GM19455 (cell line): ENCODE measurements around the gene SERPINA12.

Source experiments
- ATAC-seq: cut with Tn5 transposase; IDR thresholded peaks from one replicate; pipeline ENCODE4 v1.9.1; 2021; ENCODE audit not compliant: unreplicated experiment

SERPINA12 gene, protein sequence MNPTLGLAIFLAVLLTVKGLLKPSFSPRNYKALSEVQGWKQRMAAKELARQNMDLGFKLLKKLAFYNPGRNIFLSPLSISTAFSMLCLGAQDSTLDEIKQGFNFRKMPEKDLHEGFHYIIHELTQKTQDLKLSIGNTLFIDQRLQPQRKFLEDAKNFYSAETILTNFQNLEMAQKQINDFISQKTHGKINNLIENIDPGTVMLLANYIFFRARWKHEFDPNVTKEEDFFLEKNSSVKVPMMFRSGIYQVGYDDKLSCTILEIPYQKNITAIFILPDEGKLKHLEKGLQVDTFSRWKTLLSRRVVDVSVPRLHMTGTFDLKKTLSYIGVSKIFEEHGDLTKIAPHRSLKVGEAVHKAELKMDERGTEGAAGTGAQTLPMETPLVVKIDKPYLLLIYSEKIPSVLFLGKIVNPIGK

DNA sequence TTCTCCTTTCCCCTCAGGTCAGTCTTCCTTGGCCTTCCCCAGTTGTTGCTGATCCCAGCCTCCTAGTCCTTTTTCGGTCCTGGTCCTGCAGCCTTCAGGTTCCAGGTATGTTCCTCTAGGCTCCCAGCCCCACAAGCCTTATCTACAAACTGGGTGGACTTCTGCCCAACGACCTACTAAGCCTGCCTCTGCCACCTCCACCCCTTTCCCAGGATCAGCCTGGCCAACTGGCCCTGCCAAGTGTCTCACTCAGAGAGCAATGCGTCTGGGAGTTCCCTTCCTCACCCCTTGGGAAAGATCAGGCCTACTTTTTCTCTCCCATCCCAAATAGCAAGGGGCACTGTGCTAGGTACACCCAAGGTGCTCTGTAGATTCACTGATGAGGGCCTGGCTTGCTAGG lies at the start of gene SERPINA12:
SERPINA12 (minus strand) TSS at position 114 of the 400 bp plus-strand sequence. CDS start 11,072 bp downstream, outside the sequence.
- no peak for ATAC-seq

DNA sequence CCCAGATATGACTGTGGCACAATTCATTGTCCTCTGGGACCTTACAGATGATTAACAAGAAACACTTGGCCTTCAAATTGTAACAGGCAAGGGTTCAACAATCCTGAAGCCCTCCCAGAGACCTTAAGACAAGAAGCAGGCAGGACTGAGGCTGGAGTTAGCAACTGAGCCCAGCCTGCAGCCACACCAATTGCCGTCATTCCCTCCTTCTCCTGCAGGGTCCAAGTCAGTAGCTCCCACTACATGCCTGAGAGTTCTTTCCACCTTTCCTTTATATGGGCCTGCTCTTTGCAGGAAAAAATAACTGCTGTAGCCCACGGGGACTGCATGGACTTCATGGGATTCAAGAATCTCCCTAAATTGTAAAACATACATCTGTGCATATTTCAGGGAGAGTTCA lies 49.6 kb upstream of the SERPINA12 start:
- no peak for ATAC-seq

DNA sequence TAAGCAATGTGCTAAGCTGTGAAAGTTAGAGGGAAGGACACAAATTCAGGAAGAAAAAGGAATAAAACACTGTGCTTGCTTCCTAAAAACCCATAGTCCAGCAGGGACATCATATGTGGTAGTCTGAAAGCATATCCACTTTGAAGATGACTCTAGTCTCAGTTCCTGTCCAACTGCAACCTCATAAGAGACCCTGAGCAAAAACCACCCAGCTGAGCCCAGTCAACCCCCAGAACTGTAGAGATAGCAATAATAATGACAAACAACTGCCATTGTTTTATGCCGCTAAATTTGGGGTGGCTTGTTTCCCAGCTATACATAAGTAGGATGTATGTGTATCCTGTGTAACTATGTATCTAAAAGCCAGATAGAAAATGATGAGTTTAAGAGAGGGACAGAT lies 48.1 kb upstream of the SERPINA12 start:
- ATAC-seq, result no peak

DNA sequence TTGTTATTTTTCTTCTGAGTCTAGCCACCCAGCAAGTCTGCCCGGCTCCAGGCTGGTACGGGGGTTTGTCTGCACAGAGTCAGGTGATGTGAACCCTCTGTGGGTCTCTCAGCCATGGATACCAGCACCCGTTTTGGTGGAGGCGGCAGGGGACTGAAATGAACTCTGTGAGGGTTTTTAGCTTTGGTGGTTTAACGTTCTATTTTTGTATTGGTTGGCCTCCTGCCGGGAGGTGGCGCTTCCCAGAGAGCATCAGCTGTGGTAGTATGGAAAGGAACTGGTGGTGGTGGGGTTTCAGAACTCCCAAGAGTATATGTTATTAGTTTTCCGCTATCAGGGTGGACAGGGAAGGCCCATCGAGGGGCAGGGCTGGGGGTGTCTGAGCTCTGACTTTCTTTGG lies 46.7 kb upstream of the SERPINA12 start:
- no peak for ATAC-seq

DNA sequence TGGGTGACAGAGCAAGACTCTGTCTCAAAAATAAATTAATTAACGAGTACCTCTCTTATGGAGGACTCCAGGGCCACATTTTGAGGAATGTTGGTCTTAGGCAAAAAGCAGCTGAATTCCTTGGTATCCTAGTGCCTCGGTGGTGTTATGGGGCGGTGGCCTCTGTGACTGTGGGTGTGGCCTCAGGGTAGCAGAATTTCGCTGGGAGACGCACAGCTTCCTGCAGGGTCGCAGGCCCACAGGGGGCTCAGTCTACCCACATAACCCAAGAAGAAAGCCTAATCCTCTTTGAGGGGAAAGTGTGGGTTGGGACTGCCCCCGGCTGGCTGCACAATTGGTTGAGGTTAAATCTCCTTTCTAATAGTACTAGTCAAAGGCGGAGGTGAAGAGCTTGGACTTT lies 40.8 kb upstream of the SERPINA12 start:
- no peak for ATAC-seq

DNA sequence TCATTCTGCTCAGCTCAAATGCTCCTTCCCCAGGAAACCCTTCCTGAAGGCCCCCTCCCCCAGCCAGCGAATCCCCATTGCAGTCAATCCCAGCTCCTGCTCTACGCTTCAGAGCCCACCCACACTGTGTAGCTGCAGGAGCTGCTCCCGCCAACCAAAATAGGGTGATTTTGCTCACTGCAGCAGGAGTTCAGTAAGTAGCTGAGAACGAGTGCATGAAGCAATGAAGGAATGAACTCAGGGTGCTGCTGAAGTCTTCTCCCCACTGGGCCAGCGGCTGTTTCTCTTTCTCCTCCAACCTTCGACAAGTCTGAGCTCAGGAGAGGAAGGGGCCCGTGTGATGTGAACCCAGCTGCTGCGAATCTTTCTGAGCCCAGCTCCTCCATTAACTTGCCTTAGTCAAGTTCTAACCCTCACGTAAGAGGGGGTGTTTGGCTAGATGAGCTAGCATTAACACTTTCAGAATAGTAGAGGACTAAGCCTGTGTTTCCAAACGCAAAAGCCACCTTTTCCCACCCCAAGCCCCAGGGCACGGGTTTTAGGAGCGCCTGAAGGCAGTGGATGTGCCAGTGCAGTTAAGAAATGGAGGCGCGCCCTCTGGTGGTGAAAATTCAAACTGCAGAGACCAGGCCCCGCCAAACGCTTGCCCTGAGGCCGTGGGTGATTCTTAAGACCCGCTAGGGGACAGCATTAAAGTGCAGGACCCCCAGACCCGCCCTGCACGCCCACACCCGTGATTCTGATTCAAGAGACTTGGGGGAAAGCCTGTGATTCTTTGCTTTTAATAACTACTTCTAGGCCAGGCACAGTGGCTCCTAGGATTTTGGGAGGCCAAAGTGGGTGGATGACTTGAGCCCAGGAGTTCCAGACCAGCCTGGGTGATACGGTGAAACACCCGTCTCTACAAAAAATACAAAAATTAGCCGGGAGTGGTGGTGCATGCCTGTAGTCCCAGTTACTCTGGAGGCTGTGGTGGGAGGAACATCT lies 40.0 kb upstream of the SERPINA12 start:
- ATAC-seq, result peak; percentile 72

DNA sequence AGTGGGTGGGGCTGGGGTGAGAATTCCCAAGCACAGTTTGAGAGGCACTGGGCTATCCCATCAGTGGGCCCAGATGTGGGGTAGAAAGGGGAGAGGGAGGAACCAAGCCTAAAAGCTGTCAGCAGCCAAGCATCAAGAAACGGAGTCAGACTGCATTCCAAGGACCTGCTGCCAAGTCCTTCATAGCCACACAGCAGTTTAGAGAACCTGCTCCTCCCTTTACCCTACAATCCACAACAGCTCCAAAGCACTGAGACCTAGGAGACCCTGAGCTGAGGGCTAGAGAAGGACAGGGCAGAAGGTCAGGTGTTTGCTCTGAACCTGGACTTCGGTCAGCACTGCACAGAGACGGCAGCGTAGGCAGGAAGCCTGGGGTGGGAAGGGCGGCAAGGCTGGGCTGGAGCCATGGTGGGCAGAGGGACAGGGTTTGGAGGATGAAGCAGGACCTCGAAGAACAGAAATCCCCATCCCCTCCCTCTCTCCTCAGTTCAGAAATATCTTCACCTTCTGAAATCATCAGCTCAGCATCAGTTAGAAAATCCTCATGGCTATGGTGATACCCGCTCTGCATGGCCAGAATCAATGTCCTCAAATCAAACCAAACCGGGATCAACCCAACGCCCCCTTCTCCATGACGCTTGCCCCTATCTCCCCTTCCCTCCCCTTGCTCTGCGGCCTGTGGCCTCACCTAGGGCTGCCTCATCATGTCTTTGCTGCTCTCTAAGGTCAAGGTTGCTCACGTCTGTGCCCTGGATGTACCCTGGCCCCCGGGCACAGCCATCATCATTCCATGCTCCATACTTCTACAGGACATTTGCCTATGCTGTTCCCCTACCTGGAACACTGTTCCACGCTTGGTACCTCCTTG lies 39.1 kb upstream of the SERPINA12 start:
- ATAC-seq, result no peak

DNA sequence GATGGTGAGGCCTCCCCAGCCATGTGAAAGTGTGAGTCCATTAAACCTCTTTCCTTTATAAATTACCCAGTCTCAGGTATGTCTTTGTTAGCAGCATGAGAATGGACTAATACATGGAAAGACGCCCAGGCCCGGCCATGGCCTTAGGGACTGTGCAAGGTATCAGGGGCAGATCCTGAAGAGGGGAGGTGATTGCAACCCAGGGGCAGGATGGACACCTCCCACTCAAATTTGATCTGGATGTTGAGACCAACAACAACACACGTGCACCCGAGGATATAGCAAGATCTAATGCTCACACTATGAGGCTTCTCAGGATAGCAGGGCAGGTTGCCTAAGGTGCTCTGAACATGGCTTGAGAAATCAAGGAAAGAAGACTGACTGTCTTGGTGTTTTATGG lies 38.5 kb upstream of the SERPINA12 start:
- no peak for ATAC-seq

DNA sequence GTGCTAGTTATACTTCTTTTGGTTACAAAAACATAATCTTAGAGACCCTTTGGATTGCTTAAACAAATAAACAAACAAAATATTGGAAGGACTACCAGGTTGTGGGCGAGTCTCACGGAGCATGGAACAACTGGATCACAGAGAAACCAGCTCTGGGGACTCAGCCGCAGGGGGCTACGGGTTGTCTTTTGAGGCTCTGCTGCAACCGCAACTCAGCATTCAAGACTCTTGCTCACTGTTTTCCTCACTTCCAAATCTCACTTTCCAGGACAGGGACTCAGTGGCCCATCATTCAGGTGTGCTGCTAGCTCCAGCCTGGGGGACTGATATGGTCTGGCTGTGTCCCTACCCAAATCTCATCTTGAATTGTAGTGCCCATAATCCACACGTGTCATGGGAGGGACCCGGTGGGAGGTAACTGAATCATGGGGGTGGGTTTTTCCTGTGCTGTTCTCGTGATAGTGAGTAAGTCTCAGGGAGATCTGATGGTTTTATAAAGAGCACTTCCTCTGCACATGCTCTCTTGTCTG lies 37.9 kb upstream of the SERPINA12 start:
- no peak for ATAC-seq

DNA sequence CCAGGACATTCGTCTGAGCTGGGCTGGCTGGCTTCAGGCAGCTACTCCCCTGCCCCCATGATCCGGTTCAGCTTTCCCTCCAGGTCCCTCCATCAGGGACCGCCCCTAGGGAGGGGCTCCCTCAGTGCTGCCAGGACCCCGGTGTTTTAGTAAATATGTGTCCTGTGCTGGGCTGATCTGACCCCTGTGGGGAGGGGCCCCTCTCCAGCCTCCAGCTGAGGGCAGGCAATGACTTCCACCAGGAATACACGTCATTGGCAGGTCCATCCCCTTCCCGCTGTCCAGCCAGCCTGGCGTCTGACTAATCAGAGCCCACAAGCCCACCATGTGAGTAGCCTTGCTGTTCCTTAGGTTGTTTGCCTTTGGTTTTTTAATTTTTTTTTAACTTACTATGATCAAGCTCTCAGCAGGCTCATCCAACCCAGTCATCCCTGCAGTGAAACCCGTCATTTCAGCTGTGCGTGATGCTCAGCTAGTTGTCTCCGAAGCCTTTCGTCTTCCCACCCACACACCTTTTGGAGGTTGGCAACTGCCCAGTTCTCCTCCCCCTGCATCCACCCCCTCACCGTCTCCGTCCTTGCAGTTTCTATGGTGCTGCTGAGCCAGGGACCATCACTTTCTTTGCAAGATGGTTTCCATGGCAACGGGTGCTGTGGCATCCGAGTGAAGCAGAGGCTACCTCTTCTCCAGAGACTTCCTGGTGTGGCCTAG lies 36.0 kb upstream of the SERPINA12 start:
- ATAC-seq, result no peak

DNA sequence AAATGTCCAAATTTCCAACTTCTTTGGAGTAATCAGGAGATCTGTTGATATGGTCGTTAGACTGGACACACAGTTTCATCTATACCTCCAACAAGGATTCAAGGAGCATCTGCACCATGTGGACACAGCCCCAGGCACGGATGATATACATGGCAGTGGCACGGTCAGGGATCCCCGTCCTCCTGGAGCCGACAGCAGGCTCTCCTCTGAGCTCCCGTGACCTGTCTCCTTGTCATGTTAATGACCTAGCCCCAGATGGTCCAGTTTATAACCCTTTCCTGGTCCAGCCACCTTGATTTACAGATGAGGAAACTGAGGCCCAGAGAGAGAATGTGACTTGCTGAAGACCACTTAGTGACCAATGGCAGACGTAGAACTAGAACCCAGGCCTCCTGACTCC lies 35.5 kb upstream of the SERPINA12 start:
- no peak for ATAC-seq

DNA sequence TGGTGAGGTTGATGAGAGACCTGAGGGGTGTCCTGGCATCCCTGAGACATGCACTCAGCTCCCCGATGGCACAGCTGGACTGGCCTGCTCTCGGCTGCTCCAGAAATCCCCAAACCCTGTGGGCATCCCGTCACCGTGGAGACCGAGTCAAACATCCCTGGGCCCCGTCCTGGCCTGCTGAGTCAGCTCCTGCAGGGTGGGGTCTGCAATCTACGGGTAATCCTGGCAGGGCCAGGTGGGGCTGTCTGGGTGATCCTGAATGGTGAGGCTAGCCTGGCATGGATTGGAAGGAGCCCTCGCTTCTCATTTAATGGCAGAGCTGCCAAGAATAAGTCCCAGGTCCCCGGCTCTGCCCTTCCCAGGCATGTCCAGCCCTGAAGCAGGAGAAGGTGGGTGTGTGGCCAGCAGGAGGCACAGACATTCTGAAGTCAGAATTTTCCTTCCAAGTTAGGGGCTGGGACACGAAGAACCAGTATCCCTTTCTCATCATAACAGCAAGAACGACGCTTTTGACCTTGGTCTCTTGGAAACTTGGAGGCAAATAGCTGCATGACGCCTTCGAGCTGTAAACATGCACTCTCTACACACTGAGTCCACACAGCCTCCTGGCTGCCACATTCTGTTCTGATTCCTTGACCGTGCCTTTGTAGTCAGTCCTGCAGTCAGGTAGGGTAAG lies 34.3 kb upstream of the SERPINA12 start:
- no peak for ATAC-seq

DNA sequence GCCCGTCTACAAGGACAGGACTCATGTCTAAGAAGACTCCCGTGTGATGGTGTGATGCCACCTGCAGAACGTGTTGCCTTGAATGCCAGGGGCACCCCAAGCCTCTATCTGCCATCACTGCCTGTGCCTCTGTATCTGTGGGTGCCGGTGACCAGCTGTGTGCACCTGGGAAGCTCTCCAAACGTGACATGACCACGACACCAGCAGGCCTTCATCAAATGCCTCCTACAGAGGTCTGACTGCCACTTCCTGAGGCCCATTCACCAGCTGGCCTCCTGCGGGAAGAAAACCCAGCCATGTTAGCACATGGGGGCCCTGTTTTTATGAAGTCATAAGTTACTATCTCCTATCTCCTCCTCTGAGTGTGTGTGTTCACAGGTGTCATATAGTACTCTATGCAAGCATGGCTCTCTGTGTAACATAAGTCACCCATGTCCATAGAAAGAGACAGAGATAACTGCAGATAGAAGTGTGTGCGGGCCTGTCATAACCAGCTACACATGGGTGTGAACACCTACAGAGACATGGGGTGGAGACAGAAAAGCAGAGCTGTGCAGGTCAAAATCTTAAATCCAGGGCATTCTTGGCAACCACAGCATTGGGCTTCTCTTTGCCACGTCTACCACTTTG lies 33.7 kb upstream of the SERPINA12 start:
- no peak for ATAC-seq

DNA sequence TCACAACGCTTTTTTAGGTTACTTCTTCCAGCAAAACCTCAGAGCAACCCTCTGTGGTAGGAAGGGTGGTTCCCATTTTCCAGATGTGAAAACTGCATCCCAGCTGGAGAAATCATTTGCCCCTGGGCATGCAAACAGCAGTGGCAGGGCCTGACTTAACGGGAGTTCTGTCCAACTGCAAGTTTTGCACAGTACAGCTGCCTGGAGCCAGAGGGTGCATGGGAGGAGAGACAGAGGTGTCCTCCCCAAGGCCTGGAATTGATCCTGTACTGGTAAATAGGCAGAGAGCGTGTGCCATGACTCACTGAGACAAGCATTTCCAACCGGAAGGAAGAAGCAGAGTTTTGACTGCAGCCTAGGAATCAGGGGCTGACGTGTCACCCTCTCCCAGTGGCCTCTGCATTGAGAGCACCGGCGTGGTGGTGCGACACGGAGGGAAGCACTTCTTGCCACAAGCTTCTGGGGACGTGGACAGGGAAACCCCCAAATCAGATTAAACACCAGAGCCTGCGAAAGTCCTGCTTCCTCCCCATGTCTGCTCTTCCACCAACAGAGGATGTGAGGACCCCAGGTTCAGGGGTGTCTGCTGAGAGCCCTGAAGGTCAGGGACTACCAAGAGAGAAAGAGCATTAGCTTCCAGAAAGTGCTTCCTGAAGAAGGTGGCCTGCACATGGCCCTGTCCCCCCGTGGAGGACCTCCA lies 33.0 kb upstream of the SERPINA12 start:
- ATAC-seq, result no peak

DNA sequence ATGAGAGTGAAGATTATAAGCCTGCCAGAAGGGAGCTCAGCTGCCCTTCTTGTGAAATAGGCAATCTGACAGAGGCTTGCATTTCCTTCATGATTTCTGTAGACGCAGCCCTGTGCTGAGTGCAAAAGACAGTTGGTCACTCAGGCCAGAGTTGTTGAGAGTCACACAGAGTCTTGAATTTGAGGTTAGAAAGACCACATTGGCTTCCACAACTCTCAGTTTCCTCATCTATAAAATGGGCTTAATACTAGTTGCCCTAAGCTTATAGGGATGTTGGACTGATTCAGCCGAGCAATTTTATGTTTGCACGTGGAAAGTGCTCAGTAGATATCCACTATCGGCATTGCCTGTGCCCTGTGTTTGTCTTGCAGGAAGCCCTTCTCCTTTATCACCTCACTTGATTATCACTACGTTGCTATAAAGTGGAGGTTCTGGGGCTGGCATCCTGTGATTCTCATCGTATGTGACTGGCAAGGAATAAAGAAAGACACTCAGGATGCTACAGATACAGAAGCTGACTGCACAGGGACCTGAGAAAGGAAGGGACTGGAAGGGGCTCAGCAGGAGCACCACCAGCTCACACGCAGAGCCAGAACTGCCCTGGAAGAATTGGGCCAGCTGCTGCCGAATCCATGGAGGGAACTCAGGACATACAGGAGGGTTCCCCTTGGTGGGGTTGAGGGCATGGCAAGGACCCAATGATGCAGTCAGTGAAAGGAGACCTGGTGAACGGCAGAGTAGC lies 32.1 kb upstream of the SERPINA12 start:
- ATAC-seq, result no peak

DNA sequence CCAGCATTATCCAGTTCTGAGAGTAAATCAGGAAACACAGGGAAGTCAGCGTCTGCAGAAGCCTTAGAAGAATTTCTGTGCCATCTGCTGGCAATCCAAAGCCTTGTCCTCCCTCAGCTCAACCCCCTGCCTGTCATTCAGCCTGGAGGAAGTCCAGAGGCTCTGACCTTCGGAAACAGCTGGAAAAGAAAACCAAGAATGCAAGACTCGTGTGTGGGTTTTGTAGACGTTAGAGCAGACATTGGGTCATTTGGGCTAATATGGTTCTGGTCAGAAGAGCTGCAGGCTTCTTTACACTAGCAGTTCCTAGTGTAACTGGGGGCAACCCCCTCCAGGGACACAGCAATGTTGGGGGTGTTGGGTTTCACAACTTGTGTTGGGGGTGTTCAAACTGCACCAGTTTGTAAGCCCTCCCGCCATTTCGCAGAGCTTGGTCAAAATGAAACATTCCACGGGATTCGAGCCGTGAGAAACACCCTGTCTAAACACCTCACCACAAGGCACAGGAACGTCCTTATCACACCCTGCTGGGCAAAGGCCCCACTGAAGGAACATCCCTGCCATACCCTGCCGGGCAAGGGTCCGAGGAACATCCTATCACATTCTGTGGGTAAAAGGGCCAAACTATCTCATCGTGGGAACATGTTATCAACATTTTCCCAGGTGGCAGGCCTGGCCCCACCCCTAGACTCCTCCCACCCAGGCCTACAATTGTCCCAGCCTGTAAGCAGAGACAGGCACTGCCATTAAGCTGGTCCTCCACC lies 30.9 kb upstream of the SERPINA12 start:
- no peak for ATAC-seq

DNA sequence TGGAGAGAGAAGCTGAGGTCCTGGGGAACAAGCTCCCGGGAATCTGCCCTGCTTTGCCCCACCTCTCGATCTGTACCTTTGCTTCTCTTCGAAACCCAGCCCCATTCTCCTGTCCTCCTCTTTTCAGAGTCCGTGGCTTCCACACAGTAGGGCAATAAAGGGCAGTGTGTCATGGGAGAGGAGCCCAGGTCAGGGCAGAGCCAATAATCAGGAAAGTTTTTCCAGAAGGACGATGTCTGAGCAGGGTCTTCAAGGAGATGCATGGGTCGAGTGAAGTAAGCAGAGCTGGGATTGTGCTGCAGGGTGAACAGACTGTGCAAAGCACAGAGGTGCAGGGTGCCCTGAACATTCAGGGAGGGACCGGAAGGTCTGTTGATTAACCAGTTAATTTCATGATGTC lies 29.9 kb upstream of the SERPINA12 start:
- no peak for ATAC-seq
